HG03045 (cell line): ENCODE results near the gene CDH8.

ENCODE experiments used
- ATAC-seq: cut with Tn5 transposase; IDR thresholded peaks from one replicate; pipeline ENCODE4 v1.9.1; 2021; ENCODE audit warnings: mild to moderate bottlenecking, moderate library complexity; ENCODE audit not compliant: unreplicated experiment

The CDH8 gene

DNA sequence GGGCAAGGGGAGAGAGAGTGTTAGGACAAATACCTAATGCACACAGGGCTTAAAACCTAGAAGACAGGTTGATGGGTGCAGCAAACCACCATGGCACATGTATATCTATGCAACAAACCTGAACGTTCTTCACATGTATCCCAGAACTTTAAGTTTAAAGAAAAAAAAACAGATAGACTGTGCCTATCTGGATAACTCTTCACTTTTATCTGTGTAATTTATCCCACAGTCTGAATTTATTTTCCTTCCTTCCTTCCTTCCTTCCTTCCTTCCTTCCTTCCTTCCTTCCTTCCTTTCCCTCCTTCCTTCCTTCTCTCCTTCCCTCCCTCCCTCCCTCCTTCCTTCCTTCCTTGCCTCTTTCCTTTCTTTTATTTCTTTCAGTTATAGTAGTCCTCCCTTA is 370.7 kb downstream of the CDH8 start:
- ATAC-seq, result no peak

- no peak for ATAC-seq
Measured at GRCh38 chr16:61659936-61660335, 376.3 kb downstream of the CDH8 start.

- no peak for ATAC-seq
Measured at GRCh38 chr16:61654962-61655361, 381.3 kb downstream of the CDH8 start.

GRCh38 chr16:61653544-61653943 is 382.7 kb downstream of the CDH8 start:
- ATAC-seq, result no peak

- ATAC-seq, result no peak
Measured at GRCh38 chr16:61645561-61645960, 390.7 kb downstream of the CDH8 start.

DNA sequence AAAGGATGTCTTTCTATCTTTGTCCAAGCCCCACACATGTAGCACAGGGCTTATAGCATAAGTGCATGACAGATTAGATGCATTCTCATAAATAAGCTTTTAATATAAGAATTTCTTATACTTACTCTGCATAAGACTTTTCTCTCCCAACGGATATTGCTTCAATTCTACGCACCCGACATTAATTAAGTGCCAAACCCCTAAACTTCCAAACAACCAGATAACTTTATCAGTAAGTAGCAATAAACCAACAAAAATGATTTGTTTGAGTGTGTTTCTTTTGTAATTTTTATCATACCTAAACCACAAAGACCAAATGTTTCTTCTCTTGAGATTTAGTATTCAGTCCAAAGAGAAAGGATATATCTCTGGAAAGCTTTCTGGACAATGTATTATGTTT is 391.5 kb downstream of the CDH8 start:
- no peak for ATAC-seq

DNA sequence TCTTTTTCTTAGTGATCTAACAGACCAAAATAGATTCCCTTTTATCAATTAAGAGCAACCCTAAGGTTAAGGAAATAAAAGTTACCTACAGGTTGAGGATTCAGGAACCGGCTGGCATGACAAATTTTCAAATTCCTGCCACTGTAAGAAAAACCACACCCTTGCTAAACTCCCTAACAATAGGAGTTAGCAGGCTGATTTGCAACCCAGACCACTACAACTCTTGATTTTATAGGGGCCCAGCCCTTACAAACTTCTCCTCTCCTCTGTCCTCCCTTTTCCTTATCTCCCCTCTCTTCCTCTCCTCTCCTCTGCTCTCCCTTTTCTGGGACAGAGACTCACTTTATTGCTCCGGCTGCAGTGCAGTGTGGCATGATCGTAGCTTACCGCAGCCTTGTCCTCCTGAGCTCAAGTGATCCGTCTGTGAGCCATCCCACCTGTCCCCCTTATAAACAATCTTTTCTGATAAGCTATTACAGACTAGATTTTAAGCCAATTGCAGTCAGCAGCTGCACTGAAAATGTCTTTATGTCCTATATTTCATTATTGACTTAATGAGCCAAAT is 418.9 kb downstream of the CDH8 start:
- ATAC-seq, result no peak

GRCh38 chr16:61616088-61616487 is 420.1 kb downstream of the CDH8 start:
- ATAC-seq, result no peak

DNA sequence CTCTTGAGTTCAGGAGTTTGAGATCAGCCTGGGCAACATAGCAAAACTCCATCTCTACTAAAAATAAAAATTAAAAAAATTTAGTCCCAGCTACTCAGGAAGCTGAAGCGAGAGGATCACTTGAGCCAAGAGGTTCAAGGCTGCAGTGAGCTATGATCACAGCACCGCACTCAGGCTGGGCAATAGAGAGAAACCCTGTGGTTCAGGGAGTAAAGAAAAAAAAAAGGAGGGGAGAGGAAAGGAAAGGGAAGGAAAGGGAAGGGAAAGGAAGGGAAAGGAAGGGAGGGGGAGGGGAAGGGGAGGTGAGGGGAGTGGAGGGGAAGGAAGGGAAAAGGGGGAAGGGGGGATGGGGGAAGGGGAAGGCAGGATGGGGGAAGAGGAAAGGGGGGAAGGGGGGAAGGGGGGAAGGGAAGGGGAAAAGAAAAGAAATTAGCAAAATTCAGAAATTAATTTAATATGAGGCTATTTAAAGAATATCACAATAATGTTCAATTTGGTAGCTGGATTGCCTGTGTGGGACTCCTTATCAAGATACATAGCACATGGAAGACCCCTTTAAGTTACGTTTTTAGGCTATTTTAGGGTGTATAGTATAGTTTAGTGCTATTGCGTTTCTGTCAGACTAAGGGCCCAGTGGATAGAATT is 424.3 kb downstream of the CDH8 start:
- ATAC-seq, result no peak

GRCh38 chr16:61606581-61606980 is 429.7 kb downstream of the CDH8 start:
- no peak for ATAC-seq
